Lower leg skin (tissue), 3 donors: ENCODE results near the gene AFF4.

Experiments used
- POLR2A ChIP-seq, 2 donors: fragments of 450-650 bp; IDR thresholded peaks; one replicate each; pipeline ENCODE4 v1.6.1; 2016 to 2017; ENCODE audit warnings: antibody characterized with exemption in 2 of 2, mild to moderate bottlenecking in 1 of 2, moderate library complexity in 1 of 2
- TF ChIP-seq, protein P1 (sequence below), 3 donors: fragments of 450-650 bp; IDR thresholded peaks; one replicate each; pipeline ENCODE4 v1.5.1; 2016; ENCODE audit warnings: antibody characterized with exemption in 3 of 3, mild to moderate bottlenecking in 3 of 3, moderate library complexity in 2 of 3

DNA sequence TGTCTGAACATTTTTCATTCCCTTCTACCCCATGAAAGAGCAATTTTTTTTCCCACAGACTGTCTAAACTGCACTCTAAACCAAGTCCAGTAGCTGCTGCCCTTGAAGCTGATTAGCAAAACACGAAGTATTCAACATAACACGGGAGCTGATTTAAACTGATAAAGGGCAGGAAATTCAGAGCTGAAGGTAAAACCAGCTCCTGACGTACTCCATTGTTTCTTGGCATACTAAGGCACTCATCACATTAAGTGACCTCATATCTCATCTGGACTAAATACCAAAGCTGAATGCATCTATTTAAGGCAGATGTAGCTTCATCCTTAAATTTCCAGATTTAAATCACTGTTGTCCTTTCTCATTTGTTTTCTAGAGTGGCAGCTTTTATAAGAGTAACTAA lies 109.1 kb downstream of the AFF4 start:
- no peak for TF ChIP-seq POLR2A (IDR thresholded peaks at IDR 0.05)
- TF ChIP-seq, protein P1, sequence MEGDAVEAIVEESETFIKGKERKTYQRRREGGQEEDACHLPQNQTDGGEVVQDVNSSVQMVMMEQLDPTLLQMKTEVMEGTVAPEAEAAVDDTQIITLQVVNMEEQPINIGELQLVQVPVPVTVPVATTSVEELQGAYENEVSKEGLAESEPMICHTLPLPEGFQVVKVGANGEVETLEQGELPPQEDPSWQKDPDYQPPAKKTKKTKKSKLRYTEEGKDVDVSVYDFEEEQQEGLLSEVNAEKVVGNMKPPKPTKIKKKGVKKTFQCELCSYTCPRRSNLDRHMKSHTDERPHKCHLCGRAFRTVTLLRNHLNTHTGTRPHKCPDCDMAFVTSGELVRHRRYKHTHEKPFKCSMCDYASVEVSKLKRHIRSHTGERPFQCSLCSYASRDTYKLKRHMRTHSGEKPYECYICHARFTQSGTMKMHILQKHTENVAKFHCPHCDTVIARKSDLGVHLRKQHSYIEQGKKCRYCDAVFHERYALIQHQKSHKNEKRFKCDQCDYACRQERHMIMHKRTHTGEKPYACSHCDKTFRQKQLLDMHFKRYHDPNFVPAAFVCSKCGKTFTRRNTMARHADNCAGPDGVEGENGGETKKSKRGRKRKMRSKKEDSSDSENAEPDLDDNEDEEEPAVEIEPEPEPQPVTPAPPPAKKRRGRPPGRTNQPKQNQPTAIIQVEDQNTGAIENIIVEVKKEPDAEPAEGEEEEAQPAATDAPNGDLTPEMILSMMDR (IDR thresholded peaks at IDR 0.05), result no peak
